ENCODE data around the gene NEB.

Gene NEB

GRCh38 chr2:151577116-151577515 is 157.2 kb downstream of the NEB start:
- H3K4me3 ChIP-seq (ENCODE audit: low read depth, low read length): no peak overlapping the region
- ChIA-PET POLR2A (no interaction called here), CTCF (no interaction called here)
- TF ChIP-seq CTCF (IDR thresholded peaks at IDR 0.05; ENCODE audit: insufficient read depth, low read length, missing control alignments): no peak
- no peak for DNase-seq (ENCODE audit: low read depth, low spot score)

GRCh38 chr2:151576080-151576479 is 158.2 kb downstream of the NEB start:
- POLR2A ChIA-PET: no interaction called here
- no peak for TF ChIP-seq CTCF (IDR thresholded peaks at IDR 0.05; ENCODE audit: insufficient read depth, low read length, missing control alignments)
- no peak for DNase-seq (ENCODE audit: low read depth, low spot score)
- CTCF ChIA-PET: no interaction called here
- H3K4me3 ChIP-seq (ENCODE audit: low read depth, low read length): no peak overlapping the region

- no peak for TF ChIP-seq CTCF (IDR thresholded peaks at IDR 0.05; ENCODE audit: insufficient read depth, low read length, missing control alignments)
- H3K4me3 ChIP-seq (ENCODE audit: low read depth, low read length): no peak overlapping the region
- POLR2A ChIA-PET: no interaction called here
- CTCF ChIA-PET: no interaction called here
- no peak for DNase-seq (ENCODE audit: low read depth, low spot score)
Observed at GRCh38 chr2:151575338-151575737, 158.9 kb downstream of the NEB start.

- CTCF ChIA-PET: no interaction called here
- TF ChIP-seq CTCF (IDR thresholded peaks at IDR 0.05; ENCODE audit: insufficient read depth, low read length, missing control alignments): no peak
- DNase-seq (ENCODE audit: low read depth, low spot score): no peak
- no peak overlapping the region for H3K4me3 ChIP-seq (ENCODE audit: low read depth, low read length)
- POLR2A ChIA-PET: no interaction called here
Observed at GRCh38 chr2:151570191-151570590, 164.1 kb downstream of the NEB start.

DNA sequence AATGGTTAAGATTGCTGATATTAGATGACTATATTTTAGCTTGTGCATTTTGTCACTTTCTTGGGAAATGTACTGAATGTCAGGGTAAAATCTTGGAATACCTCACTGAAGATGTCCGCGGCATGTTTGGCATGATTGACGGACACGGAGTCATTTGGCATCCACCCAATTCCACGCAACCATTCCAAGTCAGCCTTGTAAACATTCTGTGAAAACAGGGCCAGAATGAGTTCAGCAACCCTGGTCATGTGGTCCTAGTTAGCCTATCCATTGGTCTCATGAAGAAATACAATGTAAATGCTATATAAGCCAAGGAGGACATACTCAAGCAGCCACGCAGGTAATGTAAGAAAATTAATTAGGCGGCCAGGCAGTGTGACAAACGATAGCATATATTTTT is 165.1 kb downstream of the NEB start:
- no peak for TF ChIP-seq CTCF (IDR thresholded peaks at IDR 0.05; ENCODE audit: insufficient read depth, low read length, missing control alignments)
- CTCF ChIA-PET: no interaction called here
- no peak for DNase-seq (ENCODE audit: low read depth, low spot score)
- POLR2A ChIA-PET: no interaction called here
- H3K4me3 ChIP-seq (ENCODE audit: low read depth, low read length): no peak overlapping the region

- TF ChIP-seq CTCF (IDR thresholded peaks at IDR 0.05; ENCODE audit: insufficient read depth, low read length, missing control alignments): no peak
- no peak for DNase-seq (ENCODE audit: low read depth, low spot score)
- CTCF ChIA-PET: no interaction called here
- POLR2A ChIA-PET: no interaction called here
- no peak overlapping the region for H3K4me3 ChIP-seq (ENCODE audit: low read depth, low read length)
Observed at GRCh38 chr2:151568501-151568900, 165.8 kb downstream of the NEB start.
